Left ventricle myocardium inferior (tissue), 1 donor: ENCODE data around the gene SIRT2. TPM values are rescaled to one million over a fixed set of nuclear protein-coding genes. Genes with fewer than 3 reads are reported as not detected.

Experiments used
- DNase-seq: peaks from one replicate; pipeline ENCODE4 v3.0.0-alpha.2; 2020
- H3K27ac ChIP-seq: fragments of 200-600 bp; replicated peaks from 2 replicates; pipeline ENCODE4 v1.8.0; 2021
- H3K27me3 ChIP-seq: fragments of 200-600 bp; 2 replicates; pipeline ENCODE4 v1.8.0; 2021; ENCODE audit warnings: low read depth
- H3K36me3 ChIP-seq: fragments of 200-600 bp; 2 replicates; pipeline ENCODE4 v1.8.0; 2021
- H3K4me1 ChIP-seq: fragments of 200-600 bp; 2 replicates; pipeline ENCODE4 v1.8.0; 2021
- H3K4me3 ChIP-seq: fragments of 200-600 bp; 2 replicates; pipeline ENCODE4 v1.8.0; 2021; ENCODE audit warnings: mild to moderate bottlenecking, moderate library complexity
- H3K9me3 ChIP-seq: fragments of 200-600 bp; replicated peaks from 2 replicates; pipeline ENCODE4 v1.8.0; 2021
- intact Hi-C: fragments of 100-400 bp; cut with micrococcal nuclease; formaldehyde crosslinking; loops from one replicate; pipeline ENCODE4 v1.11.0; 2022
- total RNA-seq: library from RNA; stranded (reverse); fragmentation: NEBNext Ultra II Directional; extraction: Animal tissue kit (Norgen Biotek cat#: 25700); gene quantifications from one replicate; pipeline ENCODE4 v1.2.1, GENCODE V29; 2021
- TF ChIP-seq, protein P1 (sequence below): fragments of 200-600 bp; IDR thresholded peaks from 2 replicates; pipeline ENCODE4 v1.8.0; 2021; ENCODE audit warnings: antibody characterized with exemption, mild to moderate bottlenecking, borderline replicate concordance
- donor health status: DM: no; HTN: yes; CAD: no; lungs with severe emphysema.

SIRT2 gene
- total RNA-seq, 1 donor from 2014 or later = 99.0 TPM

GRCh38 chr19:38904581-38905539 lies 5.4 kb upstream of the SIRT2 start:
- intact Hi-C loops = no loop called here
- H3K36me3 ChIP-seq = peaks cover 42% of the 10 kb centered on the region
- no peak for DNase-seq

GRCh38 chr19:38901683-38902082 lies 2.3 kb upstream of the SIRT2 start:
- peaks cover 37% of the 10 kb centered on the region for H3K4me1 ChIP-seq
- TF ChIP-seq, protein P1, sequence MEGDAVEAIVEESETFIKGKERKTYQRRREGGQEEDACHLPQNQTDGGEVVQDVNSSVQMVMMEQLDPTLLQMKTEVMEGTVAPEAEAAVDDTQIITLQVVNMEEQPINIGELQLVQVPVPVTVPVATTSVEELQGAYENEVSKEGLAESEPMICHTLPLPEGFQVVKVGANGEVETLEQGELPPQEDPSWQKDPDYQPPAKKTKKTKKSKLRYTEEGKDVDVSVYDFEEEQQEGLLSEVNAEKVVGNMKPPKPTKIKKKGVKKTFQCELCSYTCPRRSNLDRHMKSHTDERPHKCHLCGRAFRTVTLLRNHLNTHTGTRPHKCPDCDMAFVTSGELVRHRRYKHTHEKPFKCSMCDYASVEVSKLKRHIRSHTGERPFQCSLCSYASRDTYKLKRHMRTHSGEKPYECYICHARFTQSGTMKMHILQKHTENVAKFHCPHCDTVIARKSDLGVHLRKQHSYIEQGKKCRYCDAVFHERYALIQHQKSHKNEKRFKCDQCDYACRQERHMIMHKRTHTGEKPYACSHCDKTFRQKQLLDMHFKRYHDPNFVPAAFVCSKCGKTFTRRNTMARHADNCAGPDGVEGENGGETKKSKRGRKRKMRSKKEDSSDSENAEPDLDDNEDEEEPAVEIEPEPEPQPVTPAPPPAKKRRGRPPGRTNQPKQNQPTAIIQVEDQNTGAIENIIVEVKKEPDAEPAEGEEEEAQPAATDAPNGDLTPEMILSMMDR = no peak

More at GRCh38 chr19:38904581-38905539, 5.4 kb upstream of the SIRT2 start:
- no peak overlapping the region for H3K27ac ChIP-seq
- H3K27me3 ChIP-seq = no peaks in the 10 kb centered on the region
- H3K4me1 ChIP-seq = peaks cover 14% of the 10 kb centered on the region
- TF ChIP-seq, protein P1 = no peak
- no peak overlapping the region for H3K4me3 ChIP-seq
- H3K9me3 ChIP-seq = no peaks in the 10 kb centered on the region

GRCh38 chr19:38900743-38901190 lies 1.3 kb upstream of the SIRT2 start:
- H3K9me3 ChIP-seq = no peaks in the 10 kb centered on the region
- intact Hi-C loops = no loop called here
- H3K36me3 ChIP-seq = peaks cover 12% of the 10 kb centered on the region
- TF ChIP-seq, protein P1 = no peak
- H3K4me3 ChIP-seq = peak overlapping the region; percentile 94
- DNase-seq = no peak
- H3K27me3 ChIP-seq = no peaks in the 10 kb centered on the region
- H3K4me1 ChIP-seq = peaks cover 37% of the 10 kb centered on the region
- no peak overlapping the region for H3K27ac ChIP-seq

More at GRCh38 chr19:38901683-38902082, 2.3 kb upstream of the SIRT2 start:
- Histone ChIP-seq H3K27ac (no peak overlapping the region), H3K9me3 (no peaks in the 10 kb centered on the region), H3K36me3 (peaks cover 18% of the 10 kb centered on the region), H3K4me3 (no peak overlapping the region), H3K27me3 (no peaks in the 10 kb centered on the region)
- DNase-seq = no peak
- intact Hi-C loops = no loop called here

- peak overlapping the region; percentile 94 for H3K4me3 ChIP-seq
- peak overlapping the region; percentile 92 for H3K27ac ChIP-seq
- H3K36me3 ChIP-seq = peaks cover 6% of the 10 kb centered on the region
- intact Hi-C loops = no loop called here
- no peaks in the 10 kb centered on the region for H3K27me3 ChIP-seq
- no peaks in the 10 kb centered on the region for H3K9me3 ChIP-seq
- TF ChIP-seq, protein P1 = no peak
- H3K4me1 ChIP-seq = peaks cover 39% of the 10 kb centered on the region
- DNase-seq = no peak
Measured at GRCh38 chr19:38900202-38900629, 798 bp upstream of the SIRT2 start.

DNA sequence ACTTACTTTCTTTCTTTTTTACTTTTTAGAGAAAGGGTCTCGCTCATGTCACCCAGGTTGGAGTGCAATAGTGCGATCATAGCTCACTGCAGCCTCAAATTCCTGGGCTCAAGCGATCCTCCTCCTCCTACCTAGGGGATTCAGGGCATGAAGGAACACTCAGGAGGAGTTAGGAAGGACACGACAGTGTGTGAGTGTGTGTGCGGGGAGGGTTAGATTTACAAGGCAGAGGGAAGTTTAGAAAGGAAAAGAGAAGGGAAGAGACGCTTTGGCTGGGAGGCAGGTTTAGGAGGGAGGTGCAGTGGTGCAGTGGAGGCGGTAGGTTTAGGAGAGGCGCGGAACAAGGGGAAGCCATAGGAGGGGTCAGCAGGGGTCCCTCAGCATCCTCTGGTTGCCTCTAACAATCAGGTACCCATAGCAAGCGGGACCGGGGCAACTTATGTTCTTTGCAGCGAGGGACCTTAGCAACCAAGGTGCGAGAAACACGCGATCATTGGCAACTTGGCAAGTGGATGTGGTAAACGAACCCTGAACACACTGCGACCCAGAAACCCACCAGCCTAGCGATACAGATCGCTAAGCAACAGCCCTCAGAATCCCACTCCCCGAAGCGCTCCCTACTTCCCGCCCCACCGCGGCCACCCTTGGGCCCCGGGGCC lies 501 bp downstream of the SIRT2 start:
- H3K4me1 ChIP-seq = peaks cover 50% of the 10 kb centered on the region
- H3K27ac ChIP-seq = peak overlapping the region; percentile 92
- H3K4me3 ChIP-seq = peak overlapping the region; percentile 94
- H3K9me3 ChIP-seq = no peaks in the 10 kb centered on the region
- no peak for DNase-seq
- H3K36me3 ChIP-seq = no peaks in the 10 kb centered on the region
- TF ChIP-seq, protein P1 = no peak
- intact Hi-C loops = no loop called here
- no peaks in the 10 kb centered on the region for H3K27me3 ChIP-seq
